Heart left ventricle (tissue), 16 donors: ENCODE measurements around the gene CLCNKA. TPM values are rescaled to one million over a fixed set of nuclear protein-coding genes. Genes with fewer than 3 reads are reported as not detected.

Experiments
- ATAC-seq, 4 donors: fragments of 200-7000 bp; cut with Tn5 transposase; one replicate each; pipeline ENCODE4 v1.9.1; 2020 to 2022; ENCODE audit warnings: moderate library complexity in 4 of 4, mild to moderate bottlenecking in 3 of 4, moderate number of reproducible peaks in 1 of 4
- DNase-seq, 5 donors: peaks; one replicate each; pipeline ENCODE4 v3.0.0-alpha.2; 2020
- H3K27ac ChIP-seq, 12 donors: fragments of 200-600 bp; sonication (generic) in 4 of 12; one replicate each; pipeline versions ENCODE4 v1.5.0 to v1.8.0; 2016 to 2022; ENCODE audit warnings: mild to moderate bottlenecking in 2 of 12
- H3K27me3 ChIP-seq, 9 donors: fragments of 200-600 bp; sonication (generic) in 2 of 9; one replicate each; pipeline versions ENCODE4 v1.5.1 to v1.8.0; 2016 to 2022; ENCODE audit warnings: mild to moderate bottlenecking in 3 of 9
- H3K36me3 ChIP-seq, 9 donors: fragments of 200-600 bp; sonication (generic) in 2 of 9; one replicate each; pipeline versions ENCODE4 v1.5.0 to v1.8.0; 2018 to 2022; ENCODE audit warnings: mild to moderate bottlenecking in 2 of 9
- H3K4me1 ChIP-seq, 12 donors: fragments of 200-600 bp; sonication (generic) in 4 of 12; one replicate each; pipeline versions ENCODE4 v1.5.0 to v1.8.0; 2016 to 2022; ENCODE audit warnings: mild to moderate bottlenecking in 3 of 12
- H3K4me3 ChIP-seq, 12 donors: fragments of 200-600 bp; sonication (generic) in 4 of 12; one replicate each; pipeline versions ENCODE4 v1.5.0 to v1.8.0; 2017 to 2022; ENCODE audit warnings: mild to moderate bottlenecking in 9 of 12, moderate library complexity in 4 of 12
- H3K9me3 ChIP-seq, 12 donors: fragments of 200-600 bp; sonication (generic) in 4 of 12; one replicate each; pipeline versions ENCODE4 v1.5.0 to v1.8.0; 2016 to 2022; ENCODE audit warnings: mild to moderate bottlenecking in 1 of 12
- POLR2A ChIP-seq, 2 donors: fragments of 450-650 bp; IDR thresholded peaks; one replicate each; pipeline ENCODE4 v1.6.1; 2017; ENCODE audit warnings: antibody characterized with exemption in 2 of 2, mild to moderate bottlenecking in 2 of 2, moderate library complexity in 2 of 2
- WGBS, 4 donors: extraction: QIAGEN DNeasy Blood & Tissue Kit in 2 of 4; methylation state at CpG; one replicate each; pipeline versions ENCODE4 v1.1.5 to v1.1.7; 2013 to 2018; 5-methylcytosine and 5-hydroxymethylcytosine counted together
- intact Hi-C, 10 donors: fragments of 100-400 bp; cut with DNase I; formaldehyde crosslinking; loops; one replicate each; pipeline versions ENCODE4 v1.11.1 to v1.14.2; 2022
- polyA plus RNA-seq, 2 donors: library from polyadenylated mRNA; stranded (reverse); fragments of 200-250 nt; gene quantifications; one replicate each; pipeline ENCODE4 v1.2.3, GENCODE V29; 2013
- total RNA-seq, 9 donors: library from RNA; depleted of rRNA in 2 of 9; stranded (reverse); fragments of >200 nt in 2 of 9; fragmentation: NEBNext Ultra II Directional in 3 of 9; extraction: Animal tissue kit (Norgen Biotek cat#: 25700) in 3 of 9; gene quantifications; one replicate each; pipeline versions ENCODE4 v1.1.0 to v1.2.4, GENCODE V29; 2016 to 2023
- TF ChIP-seq, protein P1 (sequence below), 12 donors: fragments of 200-600 bp; sonication (generic) in 4 of 12; IDR thresholded peaks; one replicate each; pipeline versions ENCODE4 v1.5.0 to v1.8.0; 2018 to 2022; ENCODE audit warnings: antibody characterized with exemption in 12 of 12, mild to moderate bottlenecking in 5 of 12
- donor health status: ischemic (EF 13 %, LVEDD 7.1; RV severe dilation, severe dysfunction).
- donor health status: healthy with polysubstance abuse.
- donor health status: DM: no; HTN: yes; CAD: no.
- donor health status: DM: no; HTN: no; CAD: no.
- donor health status: ischemic (EF 25% LVEDD 6.9; RV normal size, moderate dysfunction).
- donor health status: ischemic (EF 25% LVEDD 5.7; RV mildly dilated, moderate dysfunction).
- donor health status: healthy.
- donor health status: DM: yes; HTN: yes; CAD: no.
- donor health status: ischemic (EF 35%, LVEDD 5.7; RV mildly dilated, moderate dysfunction).
- donor health status: nonischemic (EF 11% LVEDD 7.7; RV severe dilation, severe dysfunction).
- donor health status: DM: yes; HTN: yes; CAD: no.
- donor health status: PGD.
- donor health status: ischemic (EF 29% LVEDD 5.4; RV normal size, mild dysfunction).
- donor health status: nonischemic (EF 23%, LVEDD 6.1; RV moderate dilation, normal function).

CLCNKA gene
- total and polyA plus RNA-seq, 11 donors: 0.25 to 1.1 (median 0.53) TPM; not detected in 2

DNA sequence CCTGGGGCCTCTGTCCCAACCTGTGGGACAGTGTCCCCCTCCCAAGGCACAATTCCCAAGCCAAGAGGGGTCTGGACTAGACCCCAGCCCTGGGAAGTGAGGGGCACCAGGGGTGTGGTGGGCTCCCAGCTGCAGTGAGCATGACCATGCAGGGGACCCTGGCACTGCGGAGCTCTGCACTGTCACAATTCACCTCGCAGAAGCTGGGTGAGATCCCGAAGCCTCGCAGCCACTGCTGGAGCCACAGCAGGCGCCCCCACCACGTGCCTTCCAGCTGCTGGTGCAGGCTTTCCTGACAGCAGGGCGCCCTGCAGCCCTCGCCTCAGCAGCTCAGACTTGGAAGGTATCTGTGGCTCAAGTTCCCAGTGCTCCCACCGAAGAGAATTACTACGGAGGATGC lies 27.8 kb upstream of the CLCNKA start:
- H3K27ac ChIP-seq: no peak overlapping the region

DNA sequence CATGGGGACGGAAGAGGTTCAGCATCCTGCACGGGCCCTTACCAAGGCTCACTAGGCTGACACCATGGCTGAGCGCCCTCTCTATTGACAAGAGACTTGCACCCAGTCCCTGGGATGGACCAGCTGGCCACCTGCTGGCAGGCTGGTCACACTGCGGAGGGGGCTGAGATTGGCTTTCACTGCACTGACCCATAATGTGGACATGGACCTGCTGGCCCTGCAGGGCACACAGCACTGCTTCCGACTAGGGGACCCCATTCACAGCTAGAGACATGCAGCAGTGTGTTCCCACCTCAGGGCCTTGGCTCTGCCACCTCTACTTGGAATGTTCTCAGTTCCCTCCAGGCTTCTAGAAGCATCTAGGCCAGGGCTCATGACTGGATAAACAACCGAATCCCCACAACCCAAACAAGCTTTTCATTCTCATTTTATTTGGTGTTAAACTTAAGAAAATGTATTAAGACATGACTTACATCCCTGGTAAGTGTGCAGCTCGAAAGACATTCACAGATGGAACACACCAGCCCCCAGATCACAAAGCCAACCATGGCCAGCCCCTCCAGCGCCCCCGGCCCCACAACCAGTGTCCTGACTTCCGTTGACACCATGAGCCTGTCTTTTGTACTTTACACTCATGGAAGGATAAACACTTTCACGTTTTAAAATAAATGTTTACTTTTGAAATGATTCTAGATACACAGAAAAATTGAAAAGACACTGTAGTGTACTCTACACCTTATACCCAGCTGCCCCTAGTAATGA lies 27.1 kb upstream of the CLCNKA start:
- H3K27ac ChIP-seq: no peak overlapping the region
- H3K27me3 ChIP-seq: no peaks in the 10 kb centered on the region
- H3K4me3 ChIP-seq: no peak overlapping the region
- no peaks in the 10 kb centered on the region for H3K9me3 ChIP-seq
- 53 to 73% (median 59%) methylated on average over 11 of the region's 11 CpGs for WGBS, 4 donors
- TF ChIP-seq, protein P1, sequence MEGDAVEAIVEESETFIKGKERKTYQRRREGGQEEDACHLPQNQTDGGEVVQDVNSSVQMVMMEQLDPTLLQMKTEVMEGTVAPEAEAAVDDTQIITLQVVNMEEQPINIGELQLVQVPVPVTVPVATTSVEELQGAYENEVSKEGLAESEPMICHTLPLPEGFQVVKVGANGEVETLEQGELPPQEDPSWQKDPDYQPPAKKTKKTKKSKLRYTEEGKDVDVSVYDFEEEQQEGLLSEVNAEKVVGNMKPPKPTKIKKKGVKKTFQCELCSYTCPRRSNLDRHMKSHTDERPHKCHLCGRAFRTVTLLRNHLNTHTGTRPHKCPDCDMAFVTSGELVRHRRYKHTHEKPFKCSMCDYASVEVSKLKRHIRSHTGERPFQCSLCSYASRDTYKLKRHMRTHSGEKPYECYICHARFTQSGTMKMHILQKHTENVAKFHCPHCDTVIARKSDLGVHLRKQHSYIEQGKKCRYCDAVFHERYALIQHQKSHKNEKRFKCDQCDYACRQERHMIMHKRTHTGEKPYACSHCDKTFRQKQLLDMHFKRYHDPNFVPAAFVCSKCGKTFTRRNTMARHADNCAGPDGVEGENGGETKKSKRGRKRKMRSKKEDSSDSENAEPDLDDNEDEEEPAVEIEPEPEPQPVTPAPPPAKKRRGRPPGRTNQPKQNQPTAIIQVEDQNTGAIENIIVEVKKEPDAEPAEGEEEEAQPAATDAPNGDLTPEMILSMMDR (IDR thresholded peaks at IDR 0.05): peak; percentile 69 to 92 (median 74)
- TF ChIP-seq POLR2A (IDR thresholded peaks at IDR 0.05): no peak
- ATAC-seq (peak; percentile 45 to 87 (median 83)), DNase-seq (peak in 4 of 5 donors; percentile 55 to 83 (median 67))
- intact Hi-C loops: loop anchor here (1.0 to 5.0 kb wide), 6 partner anchors 177 to 202 kb away; no protein-coding TSS in a partner anchor
- no peaks in the 10 kb centered on the region for H3K4me1 ChIP-seq
- H3K36me3 ChIP-seq: no peaks in the 10 kb centered on the region

More for the DNA sequence above, 27.8 kb upstream of the CLCNKA start:
- Histone ChIP-seq H3K36me3 (no peaks in the 10 kb centered on the region), H3K4me3 (no peak overlapping the region), H3K27me3 (no peaks in the 10 kb centered on the region), H3K4me1 (no peaks in the 10 kb centered on the region), H3K9me3 (no peaks in the 10 kb centered on the region)
- no peak for TF ChIP-seq POLR2A (IDR thresholded peaks at IDR 0.05)
- TF ChIP-seq, protein P1 (IDR thresholded peaks at IDR 0.05): no peak
- DNase-seq: no peak
- intact Hi-C loops: loop anchor here (1.0 to 5.0 kb wide), 6 partner anchors 177 to 202 kb away; no protein-coding TSS in a partner anchor
- 87 to 92% (median 88%) methylated on average over 9 to 10 of the region's 10 CpGs for WGBS, 4 donors
- no peak for ATAC-seq

DNA sequence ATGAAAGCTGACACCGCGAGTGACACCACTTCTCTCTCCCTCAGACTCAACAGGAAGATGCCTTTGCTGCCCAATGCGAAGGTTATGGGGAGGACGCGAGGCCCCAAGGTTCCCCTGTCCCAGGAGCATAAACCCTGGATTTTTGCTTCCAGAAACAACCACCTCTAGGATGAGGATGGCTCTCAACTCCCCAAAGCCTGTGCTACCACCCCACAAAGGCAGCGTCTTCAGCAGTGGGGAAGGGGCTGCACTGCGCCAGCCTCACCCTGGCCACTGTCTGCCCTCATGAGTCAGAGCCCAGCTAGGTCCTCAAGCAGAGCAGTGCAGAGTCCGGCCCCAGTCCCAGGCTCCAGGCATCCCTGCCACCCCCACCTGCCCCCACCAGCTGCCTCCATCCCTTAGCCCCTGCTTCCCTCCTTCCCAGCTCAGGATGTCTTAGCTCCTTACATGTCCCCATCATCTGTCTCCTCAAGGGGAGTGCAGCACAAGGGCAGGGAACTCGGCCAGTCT lies 24.7 kb upstream of the CLCNKA start:
- H3K9me3 ChIP-seq: no peaks in the 10 kb centered on the region
- H3K27me3 ChIP-seq: no peaks in the 10 kb centered on the region
- H3K36me3 ChIP-seq: no peaks in the 10 kb centered on the region
- H3K4me3 ChIP-seq: no peak overlapping the region
- no peaks in the 10 kb centered on the region for H3K4me1 ChIP-seq
- DNase-seq: no peak
- 83 to 89% (median 84%) methylated on average over 6 to 9 of the region's 9 CpGs for WGBS, 4 donors
- intact Hi-C loops: loop anchor here in 1 of 10 donors (5.0 kb wide), 1 partner anchor 205 kb away; no protein-coding TSS in a partner anchor
- TF ChIP-seq, protein P1 (IDR thresholded peaks at IDR 0.05): no peak
- no peak for TF ChIP-seq POLR2A (IDR thresholded peaks at IDR 0.05)
- no peak for ATAC-seq
- no peak overlapping the region for H3K27ac ChIP-seq

DNA sequence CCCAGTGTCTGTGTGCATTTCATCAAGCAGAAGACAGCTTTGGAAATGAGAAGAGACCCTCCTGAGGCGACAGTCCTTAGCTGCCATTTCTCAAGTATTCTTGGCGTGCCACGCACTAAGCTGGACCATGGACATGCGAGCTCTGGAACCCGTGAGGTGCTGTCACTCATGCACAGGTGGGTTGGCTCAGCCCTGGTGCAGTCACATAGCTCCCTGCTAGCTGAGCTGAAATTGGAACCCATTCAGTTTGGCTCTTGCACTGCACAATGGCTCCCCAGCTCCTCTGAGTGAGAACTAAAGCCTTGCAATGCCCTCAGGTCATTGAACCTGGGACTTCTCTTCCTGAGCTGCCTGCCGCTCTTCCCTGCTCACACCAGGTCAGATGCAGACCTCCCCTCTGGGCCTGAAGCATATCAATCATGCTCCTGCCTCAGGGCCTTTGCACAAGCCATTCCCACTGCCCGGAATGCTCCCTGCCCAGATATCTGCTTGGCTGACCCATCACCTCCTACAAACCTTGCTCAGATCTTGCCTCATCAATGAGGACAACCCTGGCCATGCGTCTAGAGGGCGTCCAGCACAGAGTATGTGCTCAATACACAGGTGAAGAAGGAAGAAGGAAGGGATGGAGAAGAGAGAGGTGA lies 24.1 kb upstream of the CLCNKA start:
- DNase-seq (no peak), ATAC-seq (no peak)
- WGBS, 4 donors: 81 to 85% (median 84%) methylated on average over 6 to 9 of the region's 9 CpGs
- H3K36me3 ChIP-seq: no peaks in the 10 kb centered on the region
- H3K27ac ChIP-seq: no peak overlapping the region
- no peaks in the 10 kb centered on the region for H3K27me3 ChIP-seq
- H3K9me3 ChIP-seq: no peaks in the 10 kb centered on the region
- intact Hi-C loops: loop anchor here in 1 of 10 donors (5.0 kb wide), 1 partner anchor 205 kb away; no protein-coding TSS in a partner anchor
- no peaks in the 10 kb centered on the region for H3K4me1 ChIP-seq
- TF ChIP-seq, protein P1 (IDR thresholded peaks at IDR 0.05): no peak
- no peak overlapping the region for H3K4me3 ChIP-seq
